Measurements from ENCODE around the gene MIGA1. TPM values are rescaled to one million over a fixed set of nuclear protein-coding genes. Genes with fewer than 3 reads are reported as not detected.
"Not testable (repeated sequence)": the region's sequence is repeated elsewhere in the genome, so short reads cannot be mapped to it uniquely, and the experiment has no call there.

The MIGA1 gene
- total RNA-seq = 1 to 10 TPM; 6.4 to 8.2 (median 6.8) TPM

GRCh38 chr1:77779529-77780281, at the start of gene MIGA1:
MIGA1 (plus strand) TSS chr1:77779649; CDS start chr1:77783253, 3,604 bp downstream.
- Mint-ChIP-seq H3K4me1 (ENCODE audit: low read depth) (peaks cover 42% of the 10 kb centered on the region), H3K4me3 (peak within 1 kb of the TSS; percentile 98), H3K27me3 (ENCODE audit: low read depth) (no peaks in the 10 kb centered on the region), H3K9me3 (no peaks in the 10 kb centered on the region), H3K36me3 (ENCODE audit: insufficient read depth) (peaks cover 11% of the 10 kb centered on the region)
- DNase-seq = peak; percentile 84
- ATAC-seq = peak; percentile 96 to 99

GRCh38 chr1:77732090-77732489, 47.4 kb upstream of the MIGA1 start:
- no peak overlapping the region for H3K4me3 Mint-ChIP-seq
- no peaks in the 10 kb centered on the region for H3K4me1 Mint-ChIP-seq (ENCODE audit: low read depth)
- H3K9me3 Mint-ChIP-seq = no peaks in the 10 kb centered on the region
- DNase-seq (no peak), ATAC-seq (no peak)
- peaks cover 32% of the 10 kb centered on the region for H3K36me3 Mint-ChIP-seq (ENCODE audit: insufficient read depth)
- no peaks in the 10 kb centered on the region for H3K27me3 Mint-ChIP-seq (ENCODE audit: low read depth)

- Mint-ChIP-seq H3K36me3 (ENCODE audit: insufficient read depth) (peaks cover 17% of the 10 kb centered on the region), H3K9me3 (no peaks in the 10 kb centered on the region), H3K27me3 (ENCODE audit: low read depth) (no peaks in the 10 kb centered on the region), H3K4me1 (ENCODE audit: low read depth) (peaks cover 7% of the 10 kb centered on the region), H3K4me3 (no peak overlapping the region)
- no peak for ATAC-seq
- DNase-seq = no peak
These were observed 40.2 kb upstream of the MIGA1 start for GRCh38 chr1:77739235-77739634.

GRCh38 chr1:77741316-77741715, 38.1 kb upstream of the MIGA1 start:
- peaks cover 23% of the 10 kb centered on the region for H3K4me1 Mint-ChIP-seq (ENCODE audit: low read depth)
- H3K36me3 Mint-ChIP-seq (ENCODE audit: insufficient read depth) = peaks cover 16% of the 10 kb centered on the region
- no peak overlapping the region for H3K4me3 Mint-ChIP-seq
- DNase-seq = no peak
- no peak for ATAC-seq
- H3K9me3 Mint-ChIP-seq = no peaks in the 10 kb centered on the region
- no peaks in the 10 kb centered on the region for H3K27me3 Mint-ChIP-seq (ENCODE audit: low read depth)

GRCh38 chr1:77742011-77742555, 37.4 kb upstream of the MIGA1 start:
- DNase-seq = no peak
- no peak for ATAC-seq
- Mint-ChIP-seq H3K9me3 (no peaks in the 10 kb centered on the region), H3K36me3 (ENCODE audit: insufficient read depth) (peaks cover 14% of the 10 kb centered on the region), H3K4me1 (ENCODE audit: low read depth) (peaks cover 28% of the 10 kb centered on the region), H3K4me3 (no peak overlapping the region), H3K27me3 (ENCODE audit: low read depth) (no peaks in the 10 kb centered on the region)

GRCh38 chr1:77744576-77744975, 34.9 kb upstream of the MIGA1 start:
- peaks cover 47% of the 10 kb centered on the region for H3K4me1 Mint-ChIP-seq (ENCODE audit: low read depth)

GRCh38 chr1:77749489-77749888, 30.0 kb upstream of the MIGA1 start:
- not testable (repeated sequence) for H3K27me3 Mint-ChIP-seq (ENCODE audit: low read depth); H3K4me3 Mint-ChIP-seq; H3K36me3 Mint-ChIP-seq (ENCODE audit: insufficient read depth); ATAC-seq; DNase-seq; H3K9me3 Mint-ChIP-seq
- peaks cover 58% of the 10 kb centered on the region for H3K4me1 Mint-ChIP-seq (ENCODE audit: low read depth)

More at GRCh38 chr1:77744576-77744975, 34.9 kb upstream of the MIGA1 start:
- no peak overlapping the region for H3K4me3 Mint-ChIP-seq
- peaks cover 11% of the 10 kb centered on the region for H3K36me3 Mint-ChIP-seq (ENCODE audit: insufficient read depth)
- H3K9me3 Mint-ChIP-seq = no peaks in the 10 kb centered on the region
- no peaks in the 10 kb centered on the region for H3K27me3 Mint-ChIP-seq (ENCODE audit: low read depth)
- DNase-seq (no peak), ATAC-seq (no peak)

GRCh38 chr1:77756052-77756754, 23.2 kb upstream of the MIGA1 start:
- no peaks in the 10 kb centered on the region for H3K9me3 Mint-ChIP-seq
- ATAC-seq (no peak), DNase-seq (no peak)
- H3K27me3 Mint-ChIP-seq (ENCODE audit: low read depth) = no peaks in the 10 kb centered on the region
- H3K4me1 Mint-ChIP-seq (ENCODE audit: low read depth) = peaks cover 52% of the 10 kb centered on the region
- peak overlapping the region; percentile 11 for H3K4me3 Mint-ChIP-seq
- no peaks in the 10 kb centered on the region for H3K36me3 Mint-ChIP-seq (ENCODE audit: insufficient read depth)

- peaks cover 49% of the 10 kb centered on the region for H3K4me1 Mint-ChIP-seq (ENCODE audit: low read depth)
- peak overlapping the region; percentile 64 for H3K4me3 Mint-ChIP-seq
- DNase-seq = no peak
- H3K36me3 Mint-ChIP-seq (ENCODE audit: insufficient read depth) = no peaks in the 10 kb centered on the region
- H3K9me3 Mint-ChIP-seq = no peaks in the 10 kb centered on the region
- no peak for ATAC-seq
- no peaks in the 10 kb centered on the region for H3K27me3 Mint-ChIP-seq (ENCODE audit: low read depth)
These were observed 22.3 kb upstream of the MIGA1 start for GRCh38 chr1:77757066-77757584.

- DNase-seq (no peak), ATAC-seq (no peak)
- Mint-ChIP-seq H3K9me3 (no peaks in the 10 kb centered on the region), H3K27me3 (ENCODE audit: low read depth) (no peaks in the 10 kb centered on the region), H3K4me1 (ENCODE audit: low read depth) (peaks cover 48% of the 10 kb centered on the region), H3K4me3 (peak overlapping the region; percentile 64), H3K36me3 (ENCODE audit: insufficient read depth) (no peaks in the 10 kb centered on the region)
These were observed 21.8 kb upstream of the MIGA1 start for GRCh38 chr1:77757603-77758002.

GRCh38 chr1:77759071-77760028, 20.1 kb upstream of the MIGA1 start, which contains the start of gene USP33:
USP33 (minus strand) TSS chr1:77759852; CDS start chr1:77741697, 18,155 bp downstream.
- peak; percentile 92 for DNase-seq
- H3K36me3 Mint-ChIP-seq (ENCODE audit: insufficient read depth) = no peaks in the 10 kb centered on the region
- H3K4me1 Mint-ChIP-seq (ENCODE audit: low read depth) = peaks cover 43% of the 10 kb centered on the region
- no peaks in the 10 kb centered on the region for H3K9me3 Mint-ChIP-seq
- peak; percentile 97 to 98 for ATAC-seq
- H3K4me3 Mint-ChIP-seq = peak within 1 kb of the TSS; percentile 97
- no peaks in the 10 kb centered on the region for H3K27me3 Mint-ChIP-seq (ENCODE audit: low read depth)

- H3K9me3 Mint-ChIP-seq = no peaks in the 10 kb centered on the region
- no peak overlapping the region for H3K4me3 Mint-ChIP-seq
- H3K27me3 Mint-ChIP-seq (ENCODE audit: low read depth) = no peaks in the 10 kb centered on the region
- ATAC-seq = no peak
- peaks cover 22% of the 10 kb centered on the region for H3K4me1 Mint-ChIP-seq (ENCODE audit: low read depth)
- DNase-seq = no peak
- no peaks in the 10 kb centered on the region for H3K36me3 Mint-ChIP-seq (ENCODE audit: insufficient read depth)
These were observed 17.4 kb upstream of the MIGA1 start for GRCh38 chr1:77762072-77762476.

GRCh38 chr1:77768006-77768405, 11.4 kb upstream of the MIGA1 start:
- H3K4me1 Mint-ChIP-seq (ENCODE audit: low read depth) = no peaks in the 10 kb centered on the region
- no peaks in the 10 kb centered on the region for H3K27me3 Mint-ChIP-seq (ENCODE audit: low read depth)
- H3K36me3 Mint-ChIP-seq (ENCODE audit: insufficient read depth) = no peaks in the 10 kb centered on the region
- DNase-seq (no peak), ATAC-seq (no peak)
- no peak overlapping the region for H3K4me3 Mint-ChIP-seq
- H3K9me3 Mint-ChIP-seq = no peaks in the 10 kb centered on the region

Measured in activated T-cell treated with anti-CD3 and anti-CD28 coated beads, Interleukin-2, amount 50 U/mL, for 4 hours (primary cell).